ENCODE measurements around the gene MYOCD. TPM values are rescaled to one million over a fixed set of nuclear protein-coding genes. Genes with fewer than 3 reads are reported as not detected.

MYOCD gene, protein sequence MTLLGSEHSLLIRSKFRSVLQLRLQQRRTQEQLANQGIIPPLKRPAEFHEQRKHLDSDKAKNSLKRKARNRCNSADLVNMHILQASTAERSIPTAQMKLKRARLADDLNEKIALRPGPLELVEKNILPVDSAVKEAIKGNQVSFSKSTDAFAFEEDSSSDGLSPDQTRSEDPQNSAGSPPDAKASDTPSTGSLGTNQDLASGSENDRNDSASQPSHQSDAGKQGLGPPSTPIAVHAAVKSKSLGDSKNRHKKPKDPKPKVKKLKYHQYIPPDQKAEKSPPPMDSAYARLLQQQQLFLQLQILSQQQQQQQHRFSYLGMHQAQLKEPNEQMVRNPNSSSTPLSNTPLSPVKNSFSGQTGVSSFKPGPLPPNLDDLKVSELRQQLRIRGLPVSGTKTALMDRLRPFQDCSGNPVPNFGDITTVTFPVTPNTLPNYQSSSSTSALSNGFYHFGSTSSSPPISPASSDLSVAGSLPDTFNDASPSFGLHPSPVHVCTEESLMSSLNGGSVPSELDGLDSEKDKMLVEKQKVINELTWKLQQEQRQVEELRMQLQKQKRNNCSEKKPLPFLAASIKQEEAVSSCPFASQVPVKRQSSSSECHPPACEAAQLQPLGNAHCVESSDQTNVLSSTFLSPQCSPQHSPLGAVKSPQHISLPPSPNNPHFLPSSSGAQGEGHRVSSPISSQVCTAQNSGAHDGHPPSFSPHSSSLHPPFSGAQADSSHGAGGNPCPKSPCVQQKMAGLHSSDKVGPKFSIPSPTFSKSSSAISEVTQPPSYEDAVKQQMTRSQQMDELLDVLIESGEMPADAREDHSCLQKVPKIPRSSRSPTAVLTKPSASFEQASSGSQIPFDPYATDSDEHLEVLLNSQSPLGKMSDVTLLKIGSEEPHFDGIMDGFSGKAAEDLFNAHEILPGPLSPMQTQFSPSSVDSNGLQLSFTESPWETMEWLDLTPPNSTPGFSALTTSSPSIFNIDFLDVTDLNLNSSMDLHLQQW
- under 0.01 TPM in 2 replicates for total RNA-seq

DNA sequence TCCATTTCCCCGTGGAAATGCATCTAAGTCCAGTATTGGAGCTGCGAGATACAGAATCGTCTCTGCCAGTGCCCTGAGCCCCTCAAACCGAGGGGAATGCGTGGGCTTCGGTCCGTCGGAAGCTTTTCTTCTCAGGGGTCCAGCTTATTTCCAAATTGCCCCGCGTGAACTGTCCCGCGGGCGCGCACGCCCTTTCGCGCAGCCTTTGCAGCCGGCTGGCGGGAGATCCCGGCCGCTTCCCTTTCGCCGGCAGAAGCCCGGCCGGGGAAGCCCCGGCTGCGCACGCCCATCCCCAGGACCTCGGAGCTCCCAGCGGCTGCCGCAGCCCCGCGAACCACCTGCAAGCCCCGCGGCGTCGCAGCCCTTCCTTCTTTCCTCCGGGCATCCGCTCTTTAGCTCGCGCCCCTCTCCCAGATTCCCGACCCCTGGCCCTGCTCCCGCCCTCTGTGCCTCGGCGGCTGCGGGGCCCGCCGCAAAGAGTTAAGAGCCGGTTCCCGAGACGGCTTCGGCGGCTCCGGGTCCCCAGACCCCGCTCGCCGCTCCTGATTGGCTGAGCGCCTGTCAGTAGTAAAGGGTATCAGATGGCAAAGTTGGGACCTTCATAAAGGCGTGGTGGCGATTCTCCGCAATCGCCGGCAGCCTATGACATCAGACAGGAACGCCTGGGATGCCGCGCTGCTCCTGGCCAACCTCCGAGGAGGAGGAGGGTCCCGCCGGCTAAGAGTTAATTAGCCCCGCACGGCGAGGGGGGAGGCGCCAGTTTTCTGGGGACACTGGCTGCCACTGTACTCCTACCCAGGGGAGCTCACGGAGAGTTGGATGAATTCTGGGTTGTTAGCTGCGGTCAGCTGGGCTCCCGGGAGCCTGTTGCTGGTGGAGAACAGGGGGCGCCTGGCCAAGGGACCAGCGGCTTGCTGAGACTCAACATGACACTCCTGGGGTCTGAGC lies at the start of gene MYOCD:
MYOCD (plus strand) TSS at position 628 of the 948 bp plus-strand sequence; CDS start at position 927, 299 bp downstream.
- no peaks in the 10 kb centered on the region for H3K79me2 ChIP-seq (ENCODE audit: insufficient read depth, low read length)
- DNase-seq (ENCODE audit: insufficient read length, low spot score, missing footprints): peak; percentile 78
- no peaks in the 10 kb centered on the region for H3K4me1 ChIP-seq (ENCODE audit: insufficient read depth, low read length)
- peak within 1 kb of the TSS; percentile 90 for H3K4me2 ChIP-seq (ENCODE audit: insufficient read depth, low read length)
- peaks cover 24% of the 10 kb centered on the region for H3K27me3 ChIP-seq (ENCODE audit: insufficient read depth, low read length)
- H3K9me3 ChIP-seq (ENCODE audit: low read depth, low read length): no peaks in the 10 kb centered on the region
- H3K4me3 ChIP-seq (ENCODE audit: insufficient read depth, low read length): peak within 1 kb of the TSS; percentile 76
- H3K27ac ChIP-seq (ENCODE audit: low read depth, low read length): peak within 1 kb of the TSS; percentile 54
- no peaks in the 10 kb centered on the region for H3K36me3 ChIP-seq (ENCODE audit: insufficient read depth, low read length)
- peak within 1 kb of the TSS; percentile 88 for H2AFZ ChIP-seq (ENCODE audit: low read length)
- H4K20me1 ChIP-seq (ENCODE audit: insufficient read depth, low read length): no peaks in the 10 kb centered on the region
- TF ChIP-seq, protein P1, sequence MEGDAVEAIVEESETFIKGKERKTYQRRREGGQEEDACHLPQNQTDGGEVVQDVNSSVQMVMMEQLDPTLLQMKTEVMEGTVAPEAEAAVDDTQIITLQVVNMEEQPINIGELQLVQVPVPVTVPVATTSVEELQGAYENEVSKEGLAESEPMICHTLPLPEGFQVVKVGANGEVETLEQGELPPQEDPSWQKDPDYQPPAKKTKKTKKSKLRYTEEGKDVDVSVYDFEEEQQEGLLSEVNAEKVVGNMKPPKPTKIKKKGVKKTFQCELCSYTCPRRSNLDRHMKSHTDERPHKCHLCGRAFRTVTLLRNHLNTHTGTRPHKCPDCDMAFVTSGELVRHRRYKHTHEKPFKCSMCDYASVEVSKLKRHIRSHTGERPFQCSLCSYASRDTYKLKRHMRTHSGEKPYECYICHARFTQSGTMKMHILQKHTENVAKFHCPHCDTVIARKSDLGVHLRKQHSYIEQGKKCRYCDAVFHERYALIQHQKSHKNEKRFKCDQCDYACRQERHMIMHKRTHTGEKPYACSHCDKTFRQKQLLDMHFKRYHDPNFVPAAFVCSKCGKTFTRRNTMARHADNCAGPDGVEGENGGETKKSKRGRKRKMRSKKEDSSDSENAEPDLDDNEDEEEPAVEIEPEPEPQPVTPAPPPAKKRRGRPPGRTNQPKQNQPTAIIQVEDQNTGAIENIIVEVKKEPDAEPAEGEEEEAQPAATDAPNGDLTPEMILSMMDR (IDR thresholded peaks at IDR 0.05; ENCODE audit: extremely low read depth, low read depth, low read length): no peak

DNA sequence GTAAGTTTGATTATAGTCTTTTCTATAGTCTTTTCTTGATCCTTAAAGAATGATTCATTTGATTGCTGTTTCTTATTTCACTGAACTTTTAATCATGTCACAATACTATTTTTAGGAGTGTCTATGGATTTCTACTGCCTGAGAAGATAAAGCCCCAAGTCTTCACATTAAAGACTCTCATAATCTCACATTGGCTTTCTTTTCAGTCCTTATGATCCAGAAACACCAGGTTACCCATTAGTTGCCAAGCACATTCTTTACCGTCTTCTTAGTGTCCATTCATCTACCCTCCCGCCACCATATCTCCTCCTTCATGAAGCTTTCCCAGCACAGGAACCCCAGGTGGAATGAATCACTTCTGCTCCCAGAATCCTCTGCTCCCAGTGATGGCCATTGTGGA lies 49.5 kb upstream of the MYOCD start:
- Histone ChIP-seq H3K4me3 (ENCODE audit: insufficient read depth, low read length) (no peak overlapping the region), H3K27ac (ENCODE audit: low read depth, low read length) (peak overlapping the region; percentile 46), H4K20me1 (ENCODE audit: insufficient read depth, low read length) (no peaks in the 10 kb centered on the region), H3K27me3 (ENCODE audit: insufficient read depth, low read length) (no peaks in the 10 kb centered on the region), H3K36me3 (ENCODE audit: insufficient read depth, low read length) (no peaks in the 10 kb centered on the region), H2AFZ (ENCODE audit: low read length) (no peak overlapping the region), H3K9me3 (ENCODE audit: low read depth, low read length) (no peaks in the 10 kb centered on the region), H3K79me2 (ENCODE audit: insufficient read depth, low read length) (no peaks in the 10 kb centered on the region), H3K4me1 (ENCODE audit: insufficient read depth, low read length) (peaks cover 31% of the 10 kb centered on the region), H3K4me2 (ENCODE audit: insufficient read depth, low read length) (no peak overlapping the region)
- DNase-seq (ENCODE audit: insufficient read length, low spot score, missing footprints): no peak
- TF ChIP-seq, protein P1 (IDR thresholded peaks at IDR 0.05; ENCODE audit: extremely low read depth, low read depth, low read length): no peak

DNA sequence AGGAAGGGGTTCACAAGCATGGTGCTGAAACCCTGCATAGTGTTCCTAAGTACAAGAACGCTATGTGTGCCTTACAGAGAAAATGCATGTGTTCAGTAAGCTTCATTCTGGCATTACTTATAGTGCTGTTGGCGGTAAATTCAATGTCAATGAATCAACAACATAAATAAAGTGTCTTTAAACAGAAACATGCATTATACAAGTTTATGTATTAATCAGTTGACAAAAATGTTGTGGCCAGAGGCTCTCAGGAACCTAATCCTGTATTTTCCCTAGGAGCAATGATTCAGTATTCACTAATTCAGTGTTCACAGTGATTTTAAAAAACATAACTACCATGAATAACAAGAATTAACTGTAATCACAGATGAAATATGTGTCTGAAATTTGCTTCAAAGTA lies 47.1 kb upstream of the MYOCD start:
- peak; percentile 71 for DNase-seq (ENCODE audit: insufficient read length, low spot score, missing footprints)
- TF ChIP-seq, protein P1 (IDR thresholded peaks at IDR 0.05; ENCODE audit: extremely low read depth, low read depth, low read length): no peak
- no peak overlapping the region for H3K4me2 ChIP-seq (ENCODE audit: insufficient read depth, low read length)

More for the DNA sequence above, 47.1 kb upstream of the MYOCD start:
- Histone ChIP-seq H3K27ac (ENCODE audit: low read depth, low read length) (peak overlapping the region; percentile 94), H2AFZ (ENCODE audit: low read length) (no peak overlapping the region), H3K27me3 (ENCODE audit: insufficient read depth, low read length) (no peaks in the 10 kb centered on the region), H3K79me2 (ENCODE audit: insufficient read depth, low read length) (no peaks in the 10 kb centered on the region), H3K4me3 (ENCODE audit: insufficient read depth, low read length) (no peak overlapping the region), H3K36me3 (ENCODE audit: insufficient read depth, low read length) (no peaks in the 10 kb centered on the region), H3K9me3 (ENCODE audit: low read depth, low read length) (no peaks in the 10 kb centered on the region), H3K4me1 (ENCODE audit: insufficient read depth, low read length) (peaks cover 28% of the 10 kb centered on the region), H4K20me1 (ENCODE audit: insufficient read depth, low read length) (no peaks in the 10 kb centered on the region)
